HCT116 (cell line): ENCODE measurements around the gene ATP5PO. TPM values are rescaled to one million over a fixed set of nuclear protein-coding genes. Genes with fewer than 3 reads are reported as not detected.
"Not testable (repeated sequence)": the region's sequence is repeated elsewhere in the genome, so short reads cannot be mapped to it uniquely, and the experiment has no call there.

Source experiments
- ATAC-seq: fragments of 200-7000 bp; cut with Tn5 transposase; 2 replicates; pipeline ENCODE4 v1.9.1; 2020; ENCODE audit warnings: mild to moderate bottlenecking, moderate library complexity
- BruUV-seq: library from RNA; stranded (reverse); fragments of 400-500 nt; replicated peaks from 2 replicates; lab custom pipeline; 2021; lab: Mats Ljungman, UMichigan
- CTCF ChIA-PET: fragments of 300-600 bp; sonication (Branson Sonifier 250); formaldehyde crosslinking; loops from one replicate; lab custom pipeline; 2021; ENCODE audit warnings: antibody characterized with exemption; lab: Charles Lee
- POLR2A ChIA-PET: fragments of 300-600, 350-600 bp; sonication (Branson Sonifier 250); formaldehyde crosslinking; loops from one replicate; lab custom pipeline; 2021; ENCODE audit warnings: antibody characterized with exemption; lab: Charles Lee
- RAD21 ChIA-PET, 2 experiments: fragments of 300-600 bp; sonication (Branson Sonifier 250); formaldehyde crosslinking; loops; one replicate each; lab custom pipeline; 2023; ENCODE audit warnings: low total read pairs in 2 of 2; ENCODE audit not compliant: uncharacterized antibody in 2 of 2, unreplicated experiment in 2 of 2, low non-redundant PET in 1 of 2; lab: Charles Lee
- DNase-seq: peaks from one replicate; pipeline ENCODE4 v3.0.0-alpha.2; 2010; ENCODE audit warnings: low read depth, low spot score
- H2AFZ ChIP-seq: fragments of 200-600 bp; shearing (Covaris generic), sonication (generic); 2 replicates; pipeline ENCODE4 v1.6.1; 2017; ENCODE audit warnings: low read depth, mixed run types, mixed read lengths, antibody characterized with exemption, low read length; ENCODE audit not compliant: poor library complexity, severe bottlenecking
- H3K27ac ChIP-seq: 2 replicates; pipeline ENCODE4 v1.5.1; 2012; ENCODE audit warnings: low read depth, low read length
- H3K27me3 ChIP-seq: fragments of 200-600 bp; sonication (generic); 2 replicates; pipeline ENCODE4 v1.6.1; 2016; ENCODE audit warnings: mixed run types, low read length, mixed read lengths; ENCODE audit not compliant: insufficient read depth
- H3K36me3 ChIP-seq, 2 experiments: fragments of 200-500 bp in 1 of 2; fragments of 200-600 bp in 1 of 2; sonication (Bioruptor generic) in 1 of 2; sonication (generic) in 1 of 2; 2 replicates each; pipeline versions ENCODE4 v1.5.1 to v1.6.1; 2014 to 2016; ENCODE audit warnings: low read length in 2 of 2, inconsistent platforms in 1 of 2, mixed read lengths in 1 of 2, mixed run types in 1 of 2; ENCODE audit not compliant: insufficient read depth in 2 of 2, control insufficient read depth in 1 of 2
- H3K4me1 ChIP-seq, 2 experiments: fragments of 200-600 bp in 1 of 2; sonication (generic) in 1 of 2; 2 replicates each; pipeline versions ENCODE4 v1.5.1 to v1.6.1; 2012 to 2017; ENCODE audit warnings: low read length in 2 of 2, inconsistent platforms in 1 of 2, mild to moderate bottlenecking in 1 of 2, mixed read lengths in 1 of 2, mixed run types in 1 of 2, moderate library complexity in 1 of 2; ENCODE audit not compliant: insufficient read depth in 2 of 2, control insufficient read depth in 1 of 2
- H3K4me2 ChIP-seq: fragments of 200-600 bp; sonication (generic); 2 replicates; pipeline ENCODE4 v1.6.1; 2017; ENCODE audit warnings: mixed run types, low read length, mixed read lengths
- H3K4me3 ChIP-seq, 2 experiments: fragments of 200-600 bp in 1 of 2; sonication (generic) in 1 of 2; replicated peaks in 1 of 2; 2 replicates each; pipeline ENCODE4 v1.5.1; 2011 to 2016; ENCODE audit warnings: low read length in 2 of 2, control low read depth in 1 of 2, low read depth in 1 of 2, mild to moderate bottlenecking in 1 of 2, mixed read lengths in 1 of 2, mixed run types in 1 of 2
- H3K79me2 ChIP-seq: fragments of 200-600 bp; sonication (generic); 2 replicates; pipeline ENCODE4 v1.6.1; 2017; ENCODE audit warnings: mild to moderate bottlenecking, mixed run types, low read length, moderate library complexity, mixed read lengths; ENCODE audit not compliant: insufficient read depth
- H3K9ac ChIP-seq: fragments of 200-600 bp; sonication (generic); 2 replicates; pipeline ENCODE4 v1.6.1; 2016; ENCODE audit warnings: low read length, mixed read lengths
- H3K9me2 ChIP-seq: fragments of 200-600 bp; sonication (generic), shearing (Covaris generic); 2 replicates; pipeline ENCODE4 v1.6.1; 2017; ENCODE audit warnings: mixed run types, mild to moderate bottlenecking, moderate library complexity; ENCODE audit not compliant: insufficient read depth
- H3K9me3 ChIP-seq, 2 experiments: fragments of 200-500 bp in 1 of 2; fragments of 200-600 bp in 1 of 2; sonication (Bioruptor generic) in 1 of 2; sonication (generic) in 1 of 2; 2 replicates each; pipeline ENCODE4 v1.6.1; 2014 to 2017; ENCODE audit warnings: low read length in 2 of 2, mixed read lengths in 2 of 2, inconsistent platforms in 1 of 2, low read depth in 1 of 2, mild to moderate bottlenecking in 1 of 2, mixed run types in 1 of 2, moderate library complexity in 1 of 2; ENCODE audit not compliant: control insufficient read depth in 1 of 2, insufficient read depth in 1 of 2
- H4K20me1 ChIP-seq: fragments of 200-600 bp; sonication (generic), shearing (Covaris generic); 2 replicates; pipeline ENCODE4 v1.6.1; 2017; ENCODE audit warnings: mixed run types, mild to moderate bottlenecking, moderate library complexity; ENCODE audit not compliant: insufficient read depth
- CBX3 ChIP-seq: IDR thresholded peaks from 2 replicates; pipeline ENCODE4 v1.6.1; 2012; ENCODE audit warnings: low read depth
- EZH2 ChIP-seq: fragments of 200-600 bp; sonication (generic); IDR thresholded peaks from 2 replicates; pipeline ENCODE4 v1.6.1; 2017; ENCODE audit warnings: antibody characterized with exemption, mixed run types
- EZH2phosphoT487 ChIP-seq: fragments of 200-600 bp; IDR thresholded peaks from 2 replicates; pipeline ENCODE4 v1.6.1; 2018; ENCODE audit warnings: antibody characterized with exemption, borderline replicate concordance
- FOSL1 ChIP-seq: IDR thresholded peaks from 2 replicates; pipeline ENCODE4 v1.6.1; 2012; ENCODE audit warnings: low read depth
- JUND ChIP-seq: IDR thresholded peaks from 2 replicates; pipeline ENCODE4 v1.6.1; 2012
- POLR2A ChIP-seq: IDR thresholded peaks from 2 replicates; pipeline ENCODE4 v1.7.0; 2011; ENCODE audit warnings: borderline replicate concordance; ENCODE audit not compliant: insufficient read depth, insufficient read length; ENCODE audit errors: extremely low read depth
- POLR2AphosphoS5 ChIP-seq: IDR thresholded peaks from 2 replicates; pipeline ENCODE4 v1.6.1; 2011; ENCODE audit warnings: mild to moderate bottlenecking, low read depth, low read length, moderate library complexity
- SIN3A ChIP-seq: IDR thresholded peaks from 2 replicates; pipeline ENCODE4 v1.6.1; 2012; ENCODE audit warnings: low read depth
- intact Hi-C: fragments of 100-400 bp; cut with micrococcal nuclease; formaldehyde crosslinking; loops from 2 replicates; pipeline ENCODE4 v1.10.0; 2022
- total RNA-seq: library from RNA; stranded (reverse); gene quantifications from one replicate; pipeline ENCODE4 v1.2.1, GENCODE V29; 2021; ENCODE audit not compliant: unreplicated experiment
- TF ChIP-seq, protein P1 (sequence below): IDR thresholded peaks from 2 replicates; pipeline ENCODE4 v1.6.1; 2011; ENCODE audit warnings: mild to moderate bottlenecking, low read length, moderate library complexity; ENCODE audit not compliant: insufficient replicate concordance; ENCODE audit errors: extremely low read depth
- TF ChIP-seq, protein P2 (sequence below): IDR thresholded peaks from 2 replicates; pipeline ENCODE4 v1.6.1; 2012
- TF ChIP-seq, protein P3 (sequence below): IDR thresholded peaks from 2 replicates; pipeline ENCODE4 v1.6.1; 2012; ENCODE audit warnings: low read depth
- TF ChIP-seq, protein P4 (sequence below): IDR thresholded peaks from 2 replicates; pipeline ENCODE4 v1.6.1; 2012

Gene ATP5PO
- total RNA-seq, 1 experiment from 2014 or later: 238 TPM

DNA sequence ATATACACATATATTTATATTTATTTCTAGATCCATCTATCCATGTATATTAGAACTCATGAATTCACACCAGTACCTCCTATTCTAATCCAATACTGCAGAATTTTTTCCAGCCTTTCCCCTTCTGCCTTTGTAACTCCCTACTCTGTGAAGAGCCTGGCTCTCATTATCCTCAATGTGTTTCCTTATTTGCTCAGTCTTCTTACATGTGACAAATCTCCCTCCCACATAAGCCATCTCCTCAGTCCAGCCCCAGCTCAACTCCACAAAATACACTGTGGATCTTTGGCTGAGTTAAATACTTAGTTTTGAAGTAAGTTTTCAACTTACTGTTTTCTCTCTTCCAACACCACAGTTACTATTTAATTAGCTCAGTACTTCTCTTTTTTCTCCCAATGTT, 45.7 kb downstream of the ATP5PO start:
- H4K20me1 ChIP-seq: no peaks in the 10 kb centered on the region
- no peaks in the 10 kb centered on the region for H3K4me1 ChIP-seq
- ATAC-seq (no peak), DNase-seq (no peak)
- ChIA-PET CTCF (no interaction called here), RAD21 (no interaction called here), POLR2A (no interaction called here)
- H2AFZ ChIP-seq: no peak overlapping the region
- H3K9ac ChIP-seq: no peak overlapping the region
- no peaks in the 10 kb centered on the region for H3K9me2 ChIP-seq
- no peak overlapping the region for H3K4me3 ChIP-seq
- no TSS peak for BruUV-seq
- no peak overlapping the region for H3K4me2 ChIP-seq
- no peak for TF ChIP-seq POLR2AphosphoS5
- TF ChIP-seq, protein P1, sequence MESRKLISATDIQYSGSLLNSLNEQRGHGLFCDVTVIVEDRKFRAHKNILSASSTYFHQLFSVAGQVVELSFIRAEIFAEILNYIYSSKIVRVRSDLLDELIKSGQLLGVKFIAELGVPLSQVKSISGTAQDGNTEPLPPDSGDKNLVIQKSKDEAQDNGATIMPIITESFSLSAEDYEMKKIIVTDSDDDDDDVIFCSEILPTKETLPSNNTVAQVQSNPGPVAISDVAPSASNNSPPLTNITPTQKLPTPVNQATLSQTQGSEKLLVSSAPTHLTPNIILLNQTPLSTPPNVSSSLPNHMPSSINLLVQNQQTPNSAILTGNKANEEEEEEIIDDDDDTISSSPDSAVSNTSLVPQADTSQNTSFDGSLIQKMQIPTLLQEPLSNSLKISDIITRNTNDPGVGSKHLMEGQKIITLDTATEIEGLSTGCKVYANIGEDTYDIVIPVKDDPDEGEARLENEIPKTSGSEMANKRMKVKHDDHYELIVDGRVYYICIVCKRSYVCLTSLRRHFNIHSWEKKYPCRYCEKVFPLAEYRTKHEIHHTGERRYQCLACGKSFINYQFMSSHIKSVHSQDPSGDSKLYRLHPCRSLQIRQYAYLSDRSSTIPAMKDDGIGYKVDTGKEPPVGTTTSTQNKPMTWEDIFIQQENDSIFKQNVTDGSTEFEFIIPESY: no peak
- no peak for TF ChIP-seq POLR2A
- TF ChIP-seq, protein P2, sequence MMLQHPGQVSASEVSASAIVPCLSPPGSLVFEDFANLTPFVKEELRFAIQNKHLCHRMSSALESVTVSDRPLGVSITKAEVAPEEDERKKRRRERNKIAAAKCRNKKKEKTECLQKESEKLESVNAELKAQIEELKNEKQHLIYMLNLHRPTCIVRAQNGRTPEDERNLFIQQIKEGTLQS: no peak
- no peak for TF ChIP-seq FOSL1
- TF ChIP-seq JUND: no peak
- no peak for TF ChIP-seq CBX3
- TF ChIP-seq SIN3A: no peak
- TF ChIP-seq, protein P3, sequence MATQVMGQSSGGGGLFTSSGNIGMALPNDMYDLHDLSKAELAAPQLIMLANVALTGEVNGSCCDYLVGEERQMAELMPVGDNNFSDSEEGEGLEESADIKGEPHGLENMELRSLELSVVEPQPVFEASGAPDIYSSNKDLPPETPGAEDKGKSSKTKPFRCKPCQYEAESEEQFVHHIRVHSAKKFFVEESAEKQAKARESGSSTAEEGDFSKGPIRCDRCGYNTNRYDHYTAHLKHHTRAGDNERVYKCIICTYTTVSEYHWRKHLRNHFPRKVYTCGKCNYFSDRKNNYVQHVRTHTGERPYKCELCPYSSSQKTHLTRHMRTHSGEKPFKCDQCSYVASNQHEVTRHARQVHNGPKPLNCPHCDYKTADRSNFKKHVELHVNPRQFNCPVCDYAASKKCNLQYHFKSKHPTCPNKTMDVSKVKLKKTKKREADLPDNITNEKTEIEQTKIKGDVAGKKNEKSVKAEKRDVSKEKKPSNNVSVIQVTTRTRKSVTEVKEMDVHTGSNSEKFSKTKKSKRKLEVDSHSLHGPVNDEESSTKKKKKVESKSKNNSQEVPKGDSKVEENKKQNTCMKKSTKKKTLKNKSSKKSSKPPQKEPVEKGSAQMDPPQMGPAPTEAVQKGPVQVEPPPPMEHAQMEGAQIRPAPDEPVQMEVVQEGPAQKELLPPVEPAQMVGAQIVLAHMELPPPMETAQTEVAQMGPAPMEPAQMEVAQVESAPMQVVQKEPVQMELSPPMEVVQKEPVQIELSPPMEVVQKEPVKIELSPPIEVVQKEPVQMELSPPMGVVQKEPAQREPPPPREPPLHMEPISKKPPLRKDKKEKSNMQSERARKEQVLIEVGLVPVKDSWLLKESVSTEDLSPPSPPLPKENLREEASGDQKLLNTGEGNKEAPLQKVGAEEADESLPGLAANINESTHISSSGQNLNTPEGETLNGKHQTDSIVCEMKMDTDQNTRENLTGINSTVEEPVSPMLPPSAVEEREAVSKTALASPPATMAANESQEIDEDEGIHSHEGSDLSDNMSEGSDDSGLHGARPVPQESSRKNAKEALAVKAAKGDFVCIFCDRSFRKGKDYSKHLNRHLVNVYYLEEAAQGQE: no peak
- no peak for TF ChIP-seq EZH2
- TF ChIP-seq EZH2phosphoT487: no peak
- TF ChIP-seq, protein P4, sequence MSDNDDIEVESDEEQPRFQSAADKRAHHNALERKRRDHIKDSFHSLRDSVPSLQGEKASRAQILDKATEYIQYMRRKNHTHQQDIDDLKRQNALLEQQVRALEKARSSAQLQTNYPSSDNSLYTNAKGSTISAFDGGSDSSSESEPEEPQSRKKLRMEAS: no peak
- intact Hi-C loops: no loop called here
- no peaks in the 10 kb centered on the region for H3K27me3 ChIP-seq
- H3K27ac ChIP-seq: no peak overlapping the region
- H3K9me3 ChIP-seq: no peaks in the 10 kb centered on the region
- H3K79me2 ChIP-seq: no peaks in the 10 kb centered on the region
- no peaks in the 10 kb centered on the region for H3K36me3 ChIP-seq

DNA sequence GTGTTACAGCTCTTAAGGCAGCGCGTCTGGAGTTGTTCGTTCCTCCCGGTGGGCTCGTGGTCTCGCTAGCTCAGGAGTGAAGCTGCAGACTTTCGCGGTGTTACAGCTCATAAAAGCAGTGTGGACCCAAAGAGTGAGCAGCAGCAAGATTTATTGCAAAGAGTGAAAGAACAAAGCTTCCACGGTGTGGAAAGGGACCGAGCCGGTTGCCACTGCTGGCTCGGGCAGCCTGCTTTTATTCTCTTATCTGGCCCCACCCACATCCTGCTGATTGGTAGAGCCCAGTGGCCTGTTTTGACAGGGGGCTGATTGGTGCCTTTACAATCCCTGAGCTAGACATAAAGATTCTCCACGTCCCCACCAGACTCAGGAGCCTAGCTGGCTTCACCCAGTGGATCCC, 47.7 kb downstream of the ATP5PO start:
- POLR2A ChIA-PET, intact Hi-C loops, H4K20me1 ChIP-seq, H2AFZ ChIP-seq, H3K79me2 ChIP-seq, DNase-seq, H3K4me3 ChIP-seq, H3K9me2 ChIP-seq, CTCF ChIA-PET, H3K27ac ChIP-seq, H3K27me3 ChIP-seq, ATAC-seq, H3K4me2 ChIP-seq, BruUV-seq, H3K36me3 ChIP-seq, RAD21 ChIA-PET, H3K4me1 ChIP-seq, H3K9ac ChIP-seq, H3K9me3 ChIP-seq: not testable (repeated sequence)
